WTC11 (cell line): Measurements from ENCODE around the gene TUBD1. TPM values are rescaled to one million over a fixed set of nuclear protein-coding genes. Genes with fewer than 3 reads are reported as not detected.

Experiments
- ATAC-seq: fragments of 200-7000 bp; cut with Tn5 transposase; 2 replicates; pipeline ENCODE4 v1.10.0; 2021; ENCODE audit warnings: mild to moderate bottlenecking, moderate library complexity
- CTCF ChIA-PET: fragments of 300-600 bp; sonication (Branson Sonifier 250); formaldehyde crosslinking; loops from one replicate; lab custom pipeline; 2021; ENCODE audit warnings: antibody characterized with exemption; lab: Charles Lee
- POLR2A ChIA-PET: fragments of 350-600 bp; sonication (Branson Sonifier 250); formaldehyde crosslinking; loops from one replicate; lab custom pipeline; 2021; ENCODE audit warnings: antibody characterized with exemption; lab: Charles Lee
- DNase-seq: peaks from one replicate; pipeline ENCODE4 v3.0.0; 2021; ENCODE audit warnings: low spot score
- H3K27ac Mint-ChIP-seq: 2 replicates; pipeline ENCODE4 v1.8.0; 2021; ENCODE audit warnings: mixed read lengths
- H3K27me3 Mint-ChIP-seq: 2 replicates; pipeline ENCODE4 v1.8.0; 2021; ENCODE audit warnings: low read depth, mild to moderate bottlenecking, moderate library complexity, mixed read lengths
- H3K36me3 Mint-ChIP-seq: 2 replicates; pipeline ENCODE4 v1.8.0; 2021; ENCODE audit warnings: mixed read lengths
- H3K4me1 Mint-ChIP-seq: 2 replicates; pipeline ENCODE4 v1.8.0; 2022; ENCODE audit warnings: mixed read lengths
- H3K4me3 Mint-ChIP-seq: 2 replicates; pipeline ENCODE4 v1.8.0; 2021; ENCODE audit warnings: mild to moderate bottlenecking, moderate library complexity, mixed read lengths
- H3K9me3 Mint-ChIP-seq: 2 replicates; pipeline ENCODE4 v1.8.0; 2021; ENCODE audit warnings: mixed read lengths
- ARID4B ChIP-seq: sonication (generic); formaldehyde crosslinking; IDR thresholded peaks from 2 replicates; pipeline ENCODE4 v1.8.0; 2023; ENCODE audit warnings: missing genetic modification reagents, mild to moderate bottlenecking, borderline replicate concordance
- CREB1 ChIP-seq: sonication (generic); formaldehyde crosslinking; IDR thresholded peaks from 2 replicates; pipeline ENCODE4 v1.8.0; 2023; ENCODE audit warnings: mild to moderate bottlenecking, missing genetic modification reagents
- ETV6 ChIP-seq: sonication (generic); formaldehyde crosslinking; IDR thresholded peaks from 2 replicates; pipeline ENCODE4 v1.8.1; 2022; ENCODE audit warnings: mild to moderate bottlenecking, missing genetic modification reagents
- GABPB1 ChIP-seq: sonication (generic); formaldehyde crosslinking; IDR thresholded peaks from 2 replicates; pipeline ENCODE4 v1.8.1; 2023; ENCODE audit warnings: mild to moderate bottlenecking, missing genetic modification reagents
- JAZF1 ChIP-seq: fragments of 250-450 bp; sonication (Bioruptor Pico); IDR thresholded peaks from 2 replicates; pipeline ENCODE4 v1.9.0; 2021; ENCODE audit warnings: moderate library complexity, mild to moderate bottlenecking, inconsistent platforms
- JUN ChIP-seq: sonication (generic); formaldehyde crosslinking; IDR thresholded peaks from 2 replicates; pipeline ENCODE4 v1.8.0; 2023; ENCODE audit warnings: mild to moderate bottlenecking, missing genetic modification reagents
- NFE2L1 ChIP-seq: sonication (generic); formaldehyde crosslinking; IDR thresholded peaks from 2 replicates; pipeline ENCODE4 v1.8.1; 2023; ENCODE audit warnings: missing genetic modification reagents
- NR2C2 ChIP-seq: sonication (generic); formaldehyde crosslinking; IDR thresholded peaks from 2 replicates; pipeline ENCODE4 v1.8.0; 2022; ENCODE audit warnings: mild to moderate bottlenecking, missing genetic modification reagents
- NR3C1 ChIP-seq: sonication (generic); formaldehyde crosslinking; conservative IDR thresholded peaks from 2 replicates; pipeline ENCODE4 v1.8.1; 2023; ENCODE audit warnings: low read depth, mild to moderate bottlenecking, missing genetic modification reagents
- RORB ChIP-seq: fragments of 250-450 bp; sonication (Bioruptor Pico); IDR thresholded peaks from 2 replicates; pipeline ENCODE4 v1.9.0; 2021; ENCODE audit warnings: mild to moderate bottlenecking
- SOX15 ChIP-seq: fragments of 250-450 bp; sonication (Bioruptor Pico); IDR thresholded peaks from 2 replicates; pipeline ENCODE4 v1.9.0; 2021; ENCODE audit warnings: mild to moderate bottlenecking
- STAT6 ChIP-seq: sonication (generic); formaldehyde crosslinking; conservative IDR thresholded peaks from 2 replicates; pipeline ENCODE4 v1.8.1; 2023; ENCODE audit warnings: mild to moderate bottlenecking, low read depth, missing genetic modification reagents, moderate library complexity
- TEAD1 ChIP-seq: sonication (generic); formaldehyde crosslinking; IDR thresholded peaks from 2 replicates; pipeline ENCODE4 v1.8.0; 2022; ENCODE audit warnings: mild to moderate bottlenecking, missing genetic modification reagents
- TP53 ChIP-seq: sonication (generic); formaldehyde crosslinking; IDR thresholded peaks from 2 replicates; pipeline ENCODE4 v1.8.1; 2023; ENCODE audit warnings: mild to moderate bottlenecking, missing genetic modification reagents
- USF1 ChIP-seq: sonication (generic); formaldehyde crosslinking; IDR thresholded peaks from 2 replicates; pipeline ENCODE4 v1.8.0; 2022; ENCODE audit warnings: mild to moderate bottlenecking, missing genetic modification reagents
- ZNF121 ChIP-seq: sonication (generic); formaldehyde crosslinking; IDR thresholded peaks from 2 replicates; pipeline ENCODE4 v1.8.0; 2023; ENCODE audit warnings: missing genetic modification reagents
- ZNF232 ChIP-seq: sonication (generic); formaldehyde crosslinking; IDR thresholded peaks from 2 replicates; pipeline ENCODE4 v1.8.0; 2022; ENCODE audit warnings: mild to moderate bottlenecking, missing genetic modification reagents
- ZNF317 ChIP-seq: sonication (generic); formaldehyde crosslinking; IDR thresholded peaks from 2 replicates; pipeline ENCODE4 v1.8.1; 2023; ENCODE audit warnings: low read depth, mild to moderate bottlenecking, moderate library complexity, missing genetic modification reagents, borderline replicate concordance
- ZNF671 ChIP-seq: fragments of 250-450 bp; sonication (Bioruptor Pico); IDR thresholded peaks from 2 replicates; pipeline ENCODE4 v1.8.0; 2021; ENCODE audit warnings: mild to moderate bottlenecking
- total RNA-seq: library from RNA; stranded (reverse); gene quantifications from 3 replicates; pipeline ENCODE4 v1.2.3, GENCODE V29; 2021

The TUBD1 gene
- total RNA-seq, 1 experiment from 2014 or later, result 12.0 TPM

- TF ChIP-seq STAT6 (CRISPR knock-in tag) (no peak), GABPB1 (no peak), NR3C1 (no peak), JUN (CRISPR knock-in tag) (no peak)
- TF ChIP-seq, all 79 proteins: peak for 0
Measured at GRCh38 chr17:59828478-59828760, 64.3 kb downstream of the TUBD1 start (continued).

- no peak for ATAC-seq
- ChIA-PET CTCF (interaction anchor here (0.5 to 1.2 kb wide), 5 partner anchors 17 to 86 kb away, joined by 3 to 4 read pairs (median 3); no protein-coding TSS in a partner anchor), POLR2A (interaction anchor here (0.6 to 1.0 kb wide), 3 partner anchors 19 to 356 kb away, joined by 4 to 6 read pairs (median 4); no protein-coding TSS in a partner anchor)
- H3K9me3 Mint-ChIP-seq, result no peaks in the 10 kb centered on the region
- no peak for TF ChIP-seq NFE2L1 (CRISPR knock-in tag)
- peak; percentile 59; the same call in 1 of the 2 replicates for TF ChIP-seq ZNF121
- TF ChIP-seq, all 79 proteins: peak for 1
- no peaks in the 10 kb centered on the region for H3K27me3 Mint-ChIP-seq
- no peak overlapping the region for H3K4me3 Mint-ChIP-seq
- H3K4me1 Mint-ChIP-seq, result peaks cover 50% of the 10 kb centered on the region
- H3K36me3 Mint-ChIP-seq, result no peaks in the 10 kb centered on the region; the same call in 1 of the 2 replicates
- H3K27ac Mint-ChIP-seq, result peak overlapping the region; percentile 83
- DNase-seq, result no peak
Measured at GRCh38 chr17:59827721-59828477, 64.8 kb downstream of the TUBD1 start.

GRCh38 chr17:59826706-59827453, 65.9 kb downstream of the TUBD1 start:
- ATAC-seq (no peak), DNase-seq (no peak)
- H3K36me3 Mint-ChIP-seq, result no peaks in the 10 kb centered on the region; the same call in 1 of the 2 replicates
- ChIA-PET CTCF (no interaction called here), POLR2A (no interaction called here)
- no peaks in the 10 kb centered on the region for H3K27me3 Mint-ChIP-seq
- H3K27ac Mint-ChIP-seq, result peak overlapping the region; percentile 89
- H3K9me3 Mint-ChIP-seq, result no peaks in the 10 kb centered on the region
- H3K4me1 Mint-ChIP-seq, result peaks cover 46% of the 10 kb centered on the region
- TF ChIP-seq CREB1 (CRISPR knock-in tag) (no peak), ZNF671 (no peak), NR2C2 (no peak), TP53 (CRISPR knock-in tag) (no peak), ZNF317 (no peak), ARID4B (CRISPR knock-in tag) (no peak), JAZF1 (CRISPR knock-in tag) (no peak), ZNF232 (CRISPR knock-in tag) (no peak), RORB (CRISPR knock-in tag) (no peak), SOX15 (CRISPR knock-in tag) (no peak), ETV6 (no peak), TEAD1 (CRISPR knock-in tag) (no peak), USF1 (no peak)
- no peak overlapping the region for H3K4me3 Mint-ChIP-seq
